Embryonic facial prominence (tissue), 1 donor: ENCODE data around the gene CCER1.
A peak's percentile ranks its signal among the peaks of the same experiment; 100 is the strongest.
"Not testable (repeated sequence)": the region's sequence is repeated elsewhere in the genome, so short reads cannot be mapped to it uniquely, and the experiment has no call there.

Experiments
- DNase-seq: peaks from one replicate; pipeline ENCODE4 v3.0.0-alpha.2; 2016; ENCODE audit errors: extremely low spot score

The CCER1 gene, protein sequence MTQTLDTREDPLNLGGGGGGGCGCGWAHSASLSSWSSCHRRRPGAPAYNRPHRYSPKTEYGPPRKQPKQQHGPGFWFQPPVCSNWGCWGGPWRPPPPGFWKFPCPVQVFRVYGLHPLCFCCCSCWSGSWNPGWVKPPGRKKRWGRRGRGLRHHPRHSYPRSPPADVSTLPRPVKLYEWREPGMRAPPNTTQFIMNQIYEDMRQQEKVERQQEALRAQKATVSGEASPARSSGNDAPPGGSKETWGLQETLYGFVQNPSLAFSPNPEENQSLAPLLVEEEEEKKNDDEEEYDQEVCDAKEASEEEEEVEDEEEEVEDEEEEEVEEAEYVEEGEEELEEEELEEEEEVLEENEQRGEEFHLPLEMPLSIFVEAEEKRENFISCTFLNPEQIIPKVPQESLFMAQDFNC

DNA sequence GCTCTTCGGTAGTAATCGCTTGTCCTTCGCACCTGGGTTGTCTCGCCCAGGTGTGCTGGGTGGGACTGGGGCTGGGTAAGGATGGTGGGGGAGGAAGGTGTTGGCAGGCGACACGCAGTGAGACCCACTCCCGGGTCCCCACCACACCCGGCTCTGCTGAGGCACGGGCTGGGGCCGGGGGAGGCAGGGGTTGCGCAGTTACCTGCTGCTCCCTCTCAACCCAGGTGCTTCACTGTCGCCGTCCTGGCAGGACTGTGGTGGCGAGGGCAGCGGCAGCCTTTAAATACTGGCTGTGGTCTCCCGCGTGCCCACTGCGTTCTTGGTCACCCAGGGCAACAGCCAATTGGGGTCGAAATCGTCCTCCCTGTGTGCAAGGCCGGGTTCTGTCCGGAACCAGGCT, at the start of gene CCER1:
Gene CCER1, minus strand, starts transcription at position 256 of the 400 bp plus-strand sequence. CDS start 434 bp downstream, outside the sequence.
- no peak for DNase-seq

DNA sequence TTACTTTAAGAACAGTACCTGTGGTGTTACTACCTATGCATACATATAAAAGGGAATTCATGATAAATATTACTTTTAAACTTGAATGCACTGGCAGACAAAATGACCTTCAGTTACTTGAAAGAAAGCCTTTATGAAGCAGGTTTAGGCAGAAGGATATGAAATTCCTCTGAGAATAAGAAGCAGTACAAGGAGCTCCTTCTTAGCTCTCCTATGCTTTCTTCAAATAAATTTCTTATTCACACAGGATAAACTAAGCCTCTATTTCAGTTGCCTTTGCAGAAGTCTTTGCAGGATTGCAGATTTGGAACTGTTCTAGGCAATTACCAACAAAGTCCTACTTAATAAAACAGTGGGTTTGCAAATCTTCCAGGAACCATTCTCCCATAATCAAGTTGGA, 48.8 kb upstream of the CCER1 start:
- no peak for DNase-seq

DNA sequence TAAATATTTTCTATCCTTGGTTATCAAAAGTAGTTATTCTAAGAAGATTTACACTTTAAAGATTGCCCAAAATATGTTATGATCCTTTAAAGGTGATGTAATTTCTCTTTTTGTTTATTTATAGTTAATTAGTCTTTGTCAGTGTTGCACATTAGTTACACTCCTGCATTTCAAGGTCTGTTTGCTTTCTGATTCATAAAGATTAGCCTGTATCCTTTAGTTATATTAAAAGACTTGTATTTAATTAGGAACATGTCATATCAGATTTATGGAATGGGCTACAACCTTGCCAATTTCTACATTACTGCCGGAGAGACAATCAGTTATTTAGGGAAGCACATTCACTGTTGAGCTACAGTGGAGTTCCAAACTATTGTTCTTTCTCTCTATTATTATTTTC, 46.3 kb upstream of the CCER1 start:
- no peak for DNase-seq

DNA sequence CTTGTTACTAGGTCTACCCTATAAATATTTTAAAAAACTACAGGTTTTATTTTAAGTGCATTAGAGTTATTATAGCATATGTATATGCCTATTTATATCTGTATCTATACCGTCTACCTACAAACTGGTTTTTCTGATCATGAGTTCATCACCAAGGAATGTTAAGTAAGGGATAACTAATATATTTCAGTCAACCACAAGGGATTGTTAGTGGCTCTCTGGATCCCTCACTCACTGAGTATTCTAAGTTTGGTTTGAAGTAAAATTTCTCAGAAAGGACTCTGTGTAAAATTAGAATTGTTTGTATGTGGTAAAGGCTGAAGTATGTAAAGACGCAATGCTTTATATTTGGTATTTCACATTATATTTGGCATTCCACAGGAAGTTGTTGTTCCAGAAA, 45.0 kb upstream of the CCER1 start:
- DNase-seq, result no peak

DNA sequence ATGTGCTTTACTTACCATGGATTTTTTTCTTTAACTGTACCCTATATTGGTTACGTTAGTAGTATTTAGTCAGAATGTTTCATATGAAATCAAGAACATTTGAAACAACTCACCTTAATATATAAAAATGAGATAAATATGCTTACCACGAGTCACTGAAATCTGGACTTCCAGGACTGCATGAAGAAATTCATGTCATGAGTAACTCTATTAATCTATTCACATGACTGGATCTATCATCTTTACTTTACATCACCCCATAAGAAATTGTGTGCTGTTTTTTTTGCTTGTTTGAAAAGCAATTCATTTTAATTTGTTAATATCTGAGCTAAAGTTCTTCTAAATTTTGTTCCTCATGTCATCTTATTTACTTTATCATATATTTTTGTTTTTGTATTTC, 44.6 kb upstream of the CCER1 start:
- DNase-seq, result no peak

DNA sequence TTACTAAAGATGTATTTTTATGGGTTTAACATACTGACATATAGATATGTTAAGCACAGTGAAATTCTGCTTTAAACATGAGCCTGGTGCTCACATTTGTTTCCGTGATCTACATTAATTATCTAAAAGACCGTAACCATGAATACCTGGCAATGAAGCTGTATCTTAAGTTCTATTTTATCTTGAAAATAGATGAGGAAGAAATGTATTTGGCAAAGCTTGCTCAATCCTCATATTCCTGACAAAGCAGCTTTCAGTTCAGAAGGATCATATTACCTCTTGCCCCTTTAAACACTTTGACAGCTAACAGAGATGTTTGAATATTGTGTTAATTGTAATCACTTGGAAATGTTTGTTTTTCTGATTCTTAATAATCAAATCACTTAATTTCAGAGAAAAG, 40.0 kb upstream of the CCER1 start:
- DNase-seq, result no peak

DNA sequence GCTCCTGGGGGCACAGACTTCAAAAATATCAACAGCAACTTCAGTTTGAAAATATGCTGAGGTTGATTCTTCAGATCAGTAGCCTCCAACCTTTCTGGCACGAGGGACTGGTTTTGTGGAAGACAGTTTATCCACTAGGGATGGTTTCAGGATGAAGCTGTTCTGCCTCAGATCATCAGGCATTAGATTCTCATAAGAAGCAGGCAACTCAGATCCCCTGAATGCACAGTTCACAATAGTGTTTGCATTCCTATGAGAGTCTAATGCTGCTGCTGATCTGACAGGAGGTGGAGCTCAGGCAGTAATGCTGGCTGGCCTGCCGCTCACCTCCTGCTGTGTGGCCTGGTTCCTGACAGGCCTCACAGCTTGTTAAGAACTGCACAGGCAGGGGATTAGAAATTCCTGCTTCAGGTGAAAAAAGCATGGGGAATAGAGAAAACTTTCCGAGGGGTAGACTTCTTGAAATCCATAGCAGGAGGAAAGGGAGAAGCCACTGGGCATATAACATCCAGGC, 37.0 kb upstream of the CCER1 start:
- DNase-seq, result no peak

DNA sequence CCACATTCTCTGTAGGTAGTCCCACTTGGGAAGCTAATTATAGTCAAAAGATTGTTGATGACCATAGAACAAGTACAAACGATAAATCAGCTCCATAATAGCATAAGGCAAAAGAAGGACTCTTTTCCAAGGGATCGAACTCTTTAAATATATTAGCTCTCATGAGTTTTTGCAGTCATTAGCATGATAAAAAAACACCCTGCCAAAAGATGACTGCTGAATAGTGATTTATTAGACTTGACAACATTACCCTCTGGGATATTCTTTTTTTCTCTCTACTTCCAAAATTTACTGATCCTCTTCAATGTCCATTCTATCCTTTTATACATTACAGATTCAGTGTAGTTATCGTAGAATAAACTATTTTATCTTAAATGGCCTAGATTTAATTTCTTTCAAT, 35.6 kb upstream of the CCER1 start:
- DNase-seq, result no peak

DNA sequence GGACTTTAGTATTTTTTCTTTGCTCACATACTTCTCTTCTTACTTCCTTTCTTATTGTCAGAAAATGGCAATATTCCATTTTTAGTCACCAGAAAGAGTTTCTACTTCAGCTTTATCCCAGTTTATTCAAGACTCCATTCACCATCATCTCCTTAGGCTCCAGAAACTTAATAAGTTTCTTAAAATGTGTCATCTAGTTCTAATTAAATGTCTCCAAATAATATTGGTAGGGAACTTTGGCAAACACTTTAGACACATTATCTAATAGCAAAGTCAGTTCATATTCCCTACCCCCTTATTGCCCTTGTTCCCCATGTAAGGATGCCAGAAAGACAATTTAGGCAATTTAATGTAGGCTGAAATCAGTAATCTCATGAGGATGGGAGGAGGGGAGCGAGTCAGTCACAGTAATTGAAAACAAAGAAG, 34.7 kb upstream of the CCER1 start:
- no peak for DNase-seq

DNA sequence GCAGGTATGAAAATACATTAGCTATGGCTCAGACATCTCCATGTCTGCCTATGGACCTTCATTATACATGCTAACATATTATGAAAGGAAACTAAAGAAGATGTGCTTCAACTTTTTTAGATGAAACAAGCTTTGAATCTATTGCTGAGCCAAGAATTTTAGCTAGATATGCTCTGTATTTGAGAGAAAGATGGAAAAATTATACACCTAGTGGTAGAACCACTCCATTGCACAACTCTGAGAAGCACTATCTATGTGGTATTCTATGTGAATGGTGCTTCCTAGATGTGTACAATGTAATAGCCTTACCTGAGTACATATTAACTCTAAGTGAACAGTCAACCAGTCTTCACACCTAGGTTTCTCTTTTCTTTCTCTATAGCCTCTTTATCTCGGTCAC, 32.5 kb upstream of the CCER1 start:
- DNase-seq, result no peak

DNA sequence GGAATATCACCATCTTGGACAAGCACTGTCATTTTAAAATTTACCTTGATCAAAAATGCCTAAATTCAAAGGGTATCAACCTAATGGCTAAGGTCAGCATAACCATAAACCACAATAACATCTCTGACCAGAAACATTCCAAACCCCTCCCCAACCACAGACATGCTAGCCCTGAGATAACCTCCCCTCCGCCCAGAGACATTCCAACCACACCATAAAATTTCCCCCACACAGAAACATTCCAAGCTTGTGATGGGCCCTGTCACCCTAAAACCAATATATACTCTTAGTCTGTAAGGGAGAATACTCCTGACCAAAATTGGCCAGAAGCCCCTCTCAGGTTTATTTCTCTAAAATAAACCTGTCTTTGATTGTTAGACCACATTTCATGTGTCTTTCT, 32.1 kb upstream of the CCER1 start:
- no peak for DNase-seq

DNA sequence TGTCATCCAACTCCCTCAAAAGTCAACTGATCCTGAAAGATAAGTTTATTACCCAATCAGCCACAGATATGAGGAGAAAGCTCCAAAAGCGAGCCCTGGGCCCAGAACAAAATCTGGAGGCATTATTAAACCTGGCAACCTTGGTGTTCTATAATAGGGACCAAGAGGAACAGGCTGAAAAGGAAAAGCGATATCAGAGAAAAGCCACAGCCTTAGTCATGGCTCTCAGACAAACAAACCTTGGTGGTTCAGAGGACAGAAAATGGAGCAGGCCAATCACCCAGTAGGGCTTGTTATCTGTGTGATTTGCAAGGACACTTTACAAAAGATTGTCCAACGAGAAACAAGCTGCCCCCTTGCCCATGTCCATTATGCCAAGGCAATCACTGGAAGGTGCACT, 30.4 kb upstream of the CCER1 start:
- not testable (repeated sequence) for DNase-seq

DNA sequence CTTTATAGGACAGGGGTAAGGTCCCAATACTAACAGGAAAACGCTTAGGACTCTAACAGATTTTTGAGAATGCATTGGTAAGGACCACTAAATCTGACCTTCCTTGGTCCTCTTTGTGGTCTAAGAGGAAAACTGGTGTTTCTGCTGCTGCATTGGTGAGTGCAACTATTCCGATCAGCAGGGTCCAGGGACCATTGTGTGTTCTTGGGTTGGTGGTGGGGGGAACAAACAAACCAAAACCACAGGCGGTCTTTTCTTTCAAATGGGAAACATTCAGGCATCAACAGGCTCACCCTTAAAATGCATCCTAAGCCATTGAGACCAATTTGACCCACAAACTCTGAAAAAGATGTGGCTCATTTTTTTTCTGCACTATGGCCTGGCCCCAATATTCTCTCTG, 29.1 kb upstream of the CCER1 start:
- no peak for DNase-seq

DNA sequence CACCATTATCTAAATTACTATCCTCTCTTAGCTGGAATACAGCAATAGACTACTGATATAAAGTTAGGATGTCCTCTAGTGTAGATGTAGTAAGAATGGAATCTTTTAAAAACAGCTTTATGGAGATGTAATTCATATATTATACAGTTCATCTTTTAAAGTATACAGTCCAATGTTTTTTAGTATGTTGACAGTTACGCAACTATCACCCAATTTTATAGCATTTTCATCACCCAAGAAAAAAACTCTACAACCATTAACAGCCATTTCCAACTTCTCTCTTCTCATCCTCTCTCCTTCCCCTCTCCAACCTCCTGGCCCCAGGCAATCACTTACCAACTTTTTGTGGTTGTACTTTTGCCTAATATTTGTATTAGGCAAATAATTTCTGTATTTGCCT, 27.2 kb upstream of the CCER1 start:
- no peak for DNase-seq

DNA sequence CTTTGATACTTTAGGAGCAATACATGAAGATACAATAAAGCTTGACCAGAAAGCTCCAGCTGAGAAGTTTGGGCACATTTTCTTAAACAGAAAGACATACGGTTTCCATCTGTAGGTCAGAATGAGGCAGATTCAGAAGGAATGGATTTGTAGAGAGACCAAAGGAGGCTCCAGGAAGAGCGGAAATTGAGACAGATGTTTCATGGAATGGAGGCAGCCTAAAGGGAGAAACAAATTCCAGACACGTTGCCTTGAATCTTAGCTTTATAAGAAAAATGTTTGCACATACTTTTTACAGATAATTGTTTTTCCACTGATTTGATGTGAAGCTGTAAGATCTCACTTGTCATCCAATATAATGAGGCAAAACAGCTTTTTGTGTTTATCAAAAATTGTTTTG, 25.0 kb upstream of the CCER1 start:
- DNase-seq, result peak; percentile 81

DNA sequence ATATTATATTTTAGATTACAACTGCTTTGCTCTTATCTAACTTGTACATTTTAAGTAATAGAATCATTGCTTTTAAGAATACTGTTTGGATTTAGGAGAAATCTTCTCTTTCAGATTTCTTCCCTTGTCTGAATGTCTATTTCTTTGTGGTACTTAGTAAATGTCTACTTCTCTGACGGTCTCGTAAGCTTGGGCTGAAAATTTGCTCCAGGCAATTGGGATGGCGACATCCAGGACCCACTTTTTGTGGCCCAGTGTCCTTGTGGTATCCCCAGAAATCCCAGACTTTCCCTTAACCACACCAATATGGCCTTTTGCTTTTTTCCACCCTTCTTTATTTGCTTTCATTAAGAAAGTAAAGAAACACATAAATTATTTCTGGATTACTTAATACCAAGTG, 24.0 kb upstream of the CCER1 start:
- no peak for DNase-seq

DNA sequence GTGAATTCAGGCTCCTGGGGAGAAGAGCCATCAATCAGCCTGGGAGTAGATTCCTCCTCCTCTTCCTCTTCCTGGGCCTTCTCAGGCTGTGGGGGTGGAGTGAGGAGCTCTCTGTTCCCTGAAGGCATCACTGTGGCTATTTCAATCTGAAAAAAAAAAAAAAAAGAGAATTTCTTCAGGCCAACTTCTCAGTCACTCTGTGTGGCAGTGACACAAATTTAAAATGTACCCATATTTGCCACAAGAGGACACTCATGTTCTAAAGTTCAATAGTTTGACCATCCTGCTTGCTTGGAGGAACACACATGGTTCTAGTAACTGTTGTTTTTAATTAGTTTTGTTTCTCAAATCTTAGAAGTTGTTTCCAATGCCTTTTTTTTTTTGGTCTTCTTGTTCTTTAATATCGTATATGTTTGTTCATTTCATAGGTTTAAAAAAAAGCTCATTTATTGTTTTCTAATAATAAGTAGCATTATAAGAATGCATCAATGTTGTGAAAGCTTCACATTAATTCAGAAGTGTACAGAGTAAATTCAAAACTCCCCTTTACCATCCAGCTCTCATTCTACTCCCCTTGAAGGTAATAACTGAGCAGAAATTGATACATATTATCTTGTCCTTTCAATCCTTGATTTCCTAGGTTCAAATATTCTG, 23.3 kb upstream of the CCER1 start:
- peak; percentile 70 for DNase-seq

DNA sequence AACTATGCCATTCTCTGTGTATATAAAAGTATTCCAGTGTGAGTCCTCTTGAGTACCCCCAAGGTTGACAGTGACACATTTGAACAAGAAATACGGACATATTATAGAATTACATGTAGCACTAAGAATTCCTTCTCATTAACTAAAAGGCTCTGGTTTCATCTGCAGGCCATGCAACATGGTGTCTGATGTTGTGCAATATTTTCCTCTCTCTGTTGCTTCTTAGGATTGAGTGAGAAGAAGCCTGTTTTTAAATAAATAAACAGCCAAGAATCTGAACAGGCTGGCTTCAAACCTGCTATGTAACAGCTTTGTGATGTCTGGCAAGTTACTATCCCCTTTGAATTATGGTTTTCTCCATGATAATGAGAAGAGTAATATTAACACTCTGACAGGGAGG, 22.2 kb upstream of the CCER1 start:
- no peak for DNase-seq

DNA sequence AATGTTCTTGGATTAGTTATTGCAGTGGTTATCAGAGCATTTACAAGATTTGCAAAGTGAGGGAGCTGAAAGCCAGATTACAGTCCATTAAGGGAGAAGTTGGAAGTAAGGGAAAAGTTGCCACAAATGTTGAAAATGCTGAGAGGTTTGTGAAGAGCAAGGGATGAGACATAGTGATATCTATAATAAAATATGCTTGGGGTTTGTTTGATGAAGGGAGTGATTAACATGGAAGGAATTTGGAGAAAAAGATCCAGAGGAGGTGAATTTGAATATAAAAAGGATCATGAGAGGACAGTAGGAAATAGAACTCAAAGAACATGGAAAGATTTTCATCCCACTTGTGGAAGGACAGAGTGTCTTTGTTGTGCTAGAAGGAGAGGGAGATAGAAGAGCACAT, 19.3 kb upstream of the CCER1 start:
- no peak for DNase-seq

DNA sequence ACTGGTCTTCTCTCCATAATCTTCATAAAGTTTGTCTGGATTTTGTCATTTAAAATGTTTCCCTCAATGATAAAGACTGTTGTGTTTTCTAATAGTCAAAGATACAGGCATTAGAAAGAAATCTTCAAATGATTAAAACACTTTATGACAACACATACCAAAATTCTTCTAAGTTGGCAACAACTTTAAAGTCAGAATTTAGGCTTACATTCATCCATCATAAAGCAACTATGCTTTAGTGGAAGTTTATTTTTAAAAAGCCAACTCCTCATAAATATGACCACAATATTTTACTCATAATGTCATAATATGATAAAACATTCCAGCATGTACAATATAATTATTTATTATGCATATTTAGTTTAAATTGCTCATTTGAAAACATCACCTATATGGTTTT, 17.2 kb upstream of the CCER1 start:
- DNase-seq, result no peak

DNA sequence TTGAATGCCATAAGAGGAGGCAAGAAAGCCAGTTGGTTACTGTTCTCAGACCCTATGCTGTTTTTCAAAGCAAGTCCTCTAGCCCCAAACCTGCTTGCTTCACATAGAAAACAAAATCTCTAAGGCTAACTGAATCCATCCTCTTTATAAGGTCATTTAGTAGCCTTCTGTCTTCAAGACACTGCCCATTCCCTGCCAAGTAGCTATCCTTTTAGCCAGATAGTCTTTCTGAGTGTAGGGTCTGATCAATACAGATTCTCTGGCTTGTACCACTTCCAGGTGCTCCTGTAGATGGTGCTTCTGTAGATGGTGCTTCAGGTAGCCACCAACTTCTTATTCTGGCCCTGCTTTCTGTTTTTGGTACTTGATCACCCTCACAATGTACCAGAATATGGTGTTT, 15.9 kb upstream of the CCER1 start:
- no peak for DNase-seq

DNA sequence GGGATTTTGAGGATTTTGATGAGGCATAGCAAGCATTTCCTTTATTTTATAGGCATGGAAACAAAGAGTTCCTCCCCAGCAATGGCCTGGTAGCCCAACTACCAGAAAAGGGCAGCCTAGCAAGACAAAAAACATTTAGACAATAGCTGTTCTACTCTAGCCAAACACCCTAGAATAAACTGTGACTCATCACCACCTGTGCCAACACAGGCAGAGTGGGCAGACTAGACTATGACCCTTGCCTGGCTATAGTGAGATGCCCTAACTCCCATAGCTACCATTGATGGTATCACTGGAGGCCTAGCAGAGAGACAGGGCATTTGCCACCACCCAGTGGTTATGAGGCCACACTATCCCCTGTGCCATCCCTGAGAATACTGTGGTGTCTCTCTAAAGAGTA, 15.5 kb upstream of the CCER1 start:
- no peak for DNase-seq

DNA sequence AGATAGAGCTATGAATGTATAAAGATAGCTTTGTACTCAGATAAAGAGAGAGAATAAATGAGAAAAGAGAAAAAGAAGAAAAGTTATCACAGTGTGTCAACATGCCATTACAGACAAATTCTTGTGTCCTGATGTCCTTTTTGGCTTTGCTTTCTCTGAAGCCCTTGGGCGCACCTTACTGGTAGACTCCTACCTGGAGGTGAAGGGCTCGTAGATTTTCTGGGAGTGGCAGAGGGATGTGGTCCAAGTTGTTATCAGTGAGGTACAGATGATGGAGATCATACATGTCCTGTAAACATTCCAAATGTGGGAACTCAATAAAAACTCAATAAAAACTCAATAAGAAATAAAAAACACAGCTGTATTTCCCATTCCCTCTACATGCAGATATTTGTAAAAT, 14.9 kb upstream of the CCER1 start:
- DNase-seq, result no peak
